BJ (cell line): Measurements from ENCODE around the gene NCBP1. TPM values are rescaled to one million over a fixed set of nuclear protein-coding genes. Genes with fewer than 3 reads are reported as not detected.

Source experiments
- CTCF ChIA-PET: fragments of 350-600 bp; formaldehyde crosslinking; extraction: SDS; loops from one replicate; lab custom pipeline; 2021; ENCODE audit warnings: antibody characterized with exemption, inconsistent platforms; lab: Yijun Ruan, JAX
- POLR2A ChIA-PET: fragments of 300-600 bp; sonication (Branson Sonifier 250); formaldehyde crosslinking; extraction: SDS; loops from one replicate; lab custom pipeline; 2021; ENCODE audit warnings: antibody characterized with exemption; lab: Charles Lee
- DNase-seq: peaks from one replicate; pipeline ENCODE4 v3.0.0-alpha.2; 2011; ENCODE audit warnings: low read depth
- H3K27me3 ChIP-seq: 2 replicates; pipeline ENCODE4 v1.6.0; 2011; ENCODE audit warnings: low read length; ENCODE audit not compliant: control insufficient read depth, insufficient read depth
- H3K36me3 ChIP-seq: 2 replicates; pipeline ENCODE4 v1.5.1; 2011; ENCODE audit warnings: low read length; ENCODE audit not compliant: control insufficient read depth, insufficient read depth
- H3K4me3 ChIP-seq: 2 replicates; pipeline ENCODE4 v1.5.1; 2011; ENCODE audit warnings: low read depth, mild to moderate bottlenecking, control low read depth, low read length
- CTCF ChIP-seq: IDR thresholded peaks from 2 replicates; pipeline ENCODE4 v1.5.1; 2011; ENCODE audit warnings: low read depth, mild to moderate bottlenecking, control low read depth, inconsistent platforms, low read length, moderate library complexity; ENCODE audit not compliant: insufficient read depth
- polyA plus RNA-seq: library from polyadenylated mRNA; depleted of rRNA; stranded (reverse); fragments of >200 nt; gene quantifications from 2 replicates; pipeline ENCODE4 v1.2.3, GENCODE V29; 2011; rRNA removed

Gene NCBP1
- polyA plus RNA-seq, 1 experiment = 11.0 TPM

- H3K27me3 ChIP-seq = peaks cover 4% of the 10 kb centered on the region
- CTCF ChIA-PET = interaction anchor here (1.2 kb wide), 1 partner anchor 9 kb away, joined by 4 read pairs; no protein-coding TSS in a partner anchor
- H3K36me3 ChIP-seq = no peaks in the 10 kb centered on the region
- POLR2A ChIA-PET = no interaction called here
- no peak for TF ChIP-seq CTCF
- H3K4me3 ChIP-seq = no peak overlapping the region
- DNase-seq = no peak
These were observed 88.7 kb downstream of the NCBP1 start for GRCh38 chr9:97722331-97722730.

Other genes with a start within 250 kb of the NCBP1 start
- gene TDRD7, start 221.7 kb upstream of the NCBP1 start, polyA plus RNA-seq = 5.4 and 9.4 TPM in 2 replicates
- gene TMOD1, start 132.2 kb upstream of the NCBP1 start, polyA plus RNA-seq = 0.06 and 0.15 TPM in 2 replicates
- gene TSTD2, start 453 bp upstream of the NCBP1 start, polyA plus RNA-seq = 15.4 and 18.4 TPM in 2 replicates
- gene XPA, start 63.5 kb downstream of the NCBP1 start, polyA plus RNA-seq = 1.4 and 2.2 TPM in 2 replicates
- 4.9 and 5.3 TPM in 2 replicates for gene FOXE1, start 219.4 kb downstream of the NCBP1 start, polyA plus RNA-seq